CD4-positive, alpha-beta T cell treated with Interleukin-6 at 100 ng/mL for 8 hours (primary cell): Measurements from ENCODE around the gene CD14.
A peak's percentile ranks its signal among the peaks of the same experiment; 100 is the strongest.
"Not testable (repeated sequence)": the region's sequence is repeated elsewhere in the genome, so short reads cannot be mapped to it uniquely, and the experiment has no call there.

Experiments used
- DNase-seq: peaks from one replicate; pipeline ENCODE4 v3.0.0-alpha.2; 2020; ENCODE audit warnings: mixed read lengths, low spot score

Gene CD14

GRCh38 chr5:140635291-140636257 lies 2.6 kb upstream of the CD14 start:
- no peak for DNase-seq

- no peak for DNase-seq
These were observed 1.1 kb upstream of the CD14 start for GRCh38 chr5:140634103-140634502.

GRCh38 chr5:140633501-140633900 lies 526 bp upstream of the CD14 start:
- DNase-seq, result no peak

- DNase-seq, result peak; percentile 40
These were observed 482 bp downstream of the CD14 start for GRCh38 chr5:140632366-140633020.

- DNase-seq, result peak; percentile 24
These were observed 1.1 kb downstream of the CD14 start for GRCh38 chr5:140631831-140632365.

GRCh38 chr5:140631036-140631417 lies 1.9 kb downstream of the CD14 start:
- DNase-seq, result no peak

- DNase-seq, result no peak
These were observed 2.5 kb downstream of the CD14 start for GRCh38 chr5:140630292-140631035.

- DNase-seq, result no peak
These were observed 4.3 kb downstream of the CD14 start for GRCh38 chr5:140628711-140629110.

GRCh38 chr5:140627972-140628371 lies 5.0 kb downstream of the CD14 start:
- no peak for DNase-seq

GRCh38 chr5:140624886-140625285 lies 8.1 kb downstream of the CD14 start:
- DNase-seq, result not testable (repeated sequence)

GRCh38 chr5:140623061-140623460 lies 9.9 kb downstream of the CD14 start:
- DNase-seq, result not testable (repeated sequence)

- DNase-seq, result no peak
These were observed 10.7 kb downstream of the CD14 start for GRCh38 chr5:140622301-140622700.

- no peak for DNase-seq
These were observed 21.9 kb downstream of the CD14 start for GRCh38 chr5:140611020-140611521.

- no peak for DNase-seq
These were observed 23.8 kb downstream of the CD14 start for GRCh38 chr5:140609126-140609525.

- no peak for DNase-seq
These were observed 24.3 kb downstream of the CD14 start for GRCh38 chr5:140608722-140609121.

- no peak for DNase-seq
These were observed 25.9 kb downstream of the CD14 start for GRCh38 chr5:140607031-140607430.

- DNase-seq, result no peak
These were observed 27.1 kb downstream of the CD14 start for GRCh38 chr5:140605879-140606278.

- DNase-seq, result no peak
These were observed 29.2 kb downstream of the CD14 start for GRCh38 chr5:140603734-140604133.

GRCh38 chr5:140603446-140603698 lies 29.6 kb downstream of the CD14 start:
- DNase-seq, result not testable (repeated sequence)

- no peak for DNase-seq
These were observed 30.8 kb downstream of the CD14 start for GRCh38 chr5:140602147-140602546.

- no peak for DNase-seq
These were observed 32.9 kb downstream of the CD14 start for GRCh38 chr5:140600096-140600495.

GRCh38 chr5:140598836-140599235 lies 34.1 kb downstream of the CD14 start:
- DNase-seq, result no peak
